Measurements from ENCODE around the gene PREP. TPM values are rescaled to one million over a fixed set of nuclear protein-coding genes. Genes with fewer than 3 reads are reported as not detected.

Gene PREP
- polyA plus RNA-seq, 2 of the 4 experiments (the other 2 are of a cell fraction), result 18.9 to 29.7 TPM

- TF ChIP-seq CHD4 (IDR thresholded peaks at IDR 0.05; ENCODE audit: borderline replicate concordance), result no peak
These were observed 92.5 kb downstream of the PREP start (continued) for GRCh38 chr6:105310371-105310770.

GRCh38 chr6:105308840-105309239, 94.0 kb downstream of the PREP start:
- no peak for ATAC-seq
- no peak for FAIRE-seq
- H3K4me3 ChIP-seq, result no peak overlapping the region
- WGBS (ENCODE audit: missing lambda C conversion rate), result 86% methylated on average over 5 of the region's 5 CpGs
- no peak for DNase-seq (ENCODE audit: low read depth in 1 of 2, low spot score in 1 of 2)
- H3K4me2 ChIP-seq, result no peak overlapping the region
- TF ChIP-seq USF2 (IDR thresholded peaks at IDR 0.05) (no peak), HOXB5 (CRISPR knock-in tag; IDR thresholded peaks at IDR 0.05) (no peak), RCOR1 (IDR thresholded peaks at IDR 0.05; ENCODE audit: low read depth, low read length) (no peak), E2F6 (IDR thresholded peaks at IDR 0.05; ENCODE audit: borderline replicate concordance, low read depth) (no peak), ZSCAN20 (CRISPR knock-in tag; IDR thresholded peaks at IDR 0.05) (no peak), PHF8 (IDR thresholded peaks at IDR 0.05; ENCODE audit: borderline replicate concordance, low read depth) (no peak), HOXB13 (CRISPR knock-in tag; IDR thresholded peaks at IDR 0.05; ENCODE audit: low read depth) (no peak), ATOH8 (CRISPR knock-in tag; IDR thresholded peaks at IDR 0.05; ENCODE audit: low read depth) (no peak), HES2 (IDR thresholded peaks at IDR 0.05) (no peak), KDM1A (IDR thresholded peaks at IDR 0.05; ENCODE audit: low read depth) (no peak), MAFK (IDR thresholded peaks at IDR 0.05; ENCODE audit: partially characterized antibody) (no peak), TFCP2L1 (CRISPR knock-in tag; IDR thresholded peaks at IDR 0.05) (no peak), ZC3H11A (IDR thresholded peaks at IDR 0.05) (no peak), POLR2AphosphoS2 (conservative IDR thresholded peaks at IDR 0.05; ENCODE audit: low read length) (no peak), RAD21 (conservative IDR thresholded peaks at IDR 0.05 in 1 of 2, IDR thresholded peaks at IDR 0.05 in 1 of 2) (no peak), NPAS2 (CRISPR knock-in tag; IDR thresholded peaks at IDR 0.05; ENCODE audit: borderline replicate concordance) (no peak), CBX2 (IDR thresholded peaks at IDR 0.05; ENCODE audit: borderline replicate concordance, low read depth) (no peak)
- no peaks in the 10 kb centered on the region for H3K9me3 ChIP-seq
- CTCF ChIA-PET, result no interaction called here
- POLR2A ChIA-PET, result no interaction called here
- no peak overlapping the region for H3K27ac ChIP-seq
- no peaks in the 10 kb centered on the region for H3K4me1 ChIP-seq

GRCh38 chr6:105305521-105305920, 97.4 kb downstream of the PREP start:
- no peak overlapping the region for H3K4me3 ChIP-seq
- WGBS (ENCODE audit: missing lambda C conversion rate), result 52% methylated on average over 1 of the region's 1 CpG
- H3K9me3 ChIP-seq, result no peaks in the 10 kb centered on the region
- H3K27ac ChIP-seq, result no peak overlapping the region
- DNase-seq (ENCODE audit: low read depth in 1 of 2, low spot score in 1 of 2), result no peak
- no peak for FAIRE-seq
- ChIA-PET CTCF (no interaction called here), POLR2A (no interaction called here)
- ATAC-seq, result no peak
- no peak for TF ChIP-seq RCOR1 (IDR thresholded peaks at IDR 0.05; ENCODE audit: low read depth, low read length)
- no peak overlapping the region for H3K4me2 ChIP-seq
- no peaks in the 10 kb centered on the region for H3K4me1 ChIP-seq

- no peak for ATAC-seq
- FAIRE-seq, result no peak
- Histone ChIP-seq H3K9me3 (no peaks in the 10 kb centered on the region), H3K4me2 (no peak overlapping the region), H3K4me3 (no peak overlapping the region), H3K27ac (no peak overlapping the region), H3K4me1 (no peaks in the 10 kb centered on the region)
- TF ChIP-seq ZFP36 (IDR thresholded peaks at IDR 0.05; ENCODE audit: borderline replicate concordance, partially characterized antibody) (no peak), CHD4 (IDR thresholded peaks at IDR 0.05; ENCODE audit: borderline replicate concordance) (no peak), FOSB (CRISPR knock-in tag; IDR thresholded peaks at IDR 0.05) (no peak), E2F6 (IDR thresholded peaks at IDR 0.05; ENCODE audit: borderline replicate concordance, low read depth) (no peak), NR3C1 (IDR thresholded peaks at IDR 0.05) (no peak), SMC3 (IDR thresholded peaks at IDR 0.05) (no peak), HES2 (IDR thresholded peaks at IDR 0.05) (no peak), TFCP2L1 (CRISPR knock-in tag; IDR thresholded peaks at IDR 0.05) (no peak), EHF (CRISPR knock-in tag; IDR thresholded peaks at IDR 0.05) (no peak), HDAC2 (IDR thresholded peaks at IDR 0.05) (no peak)
- CTCF ChIA-PET, result no interaction called here
- DNase-seq (ENCODE audit: low read depth in 1 of 2, low spot score in 1 of 2), result no peak
- POLR2A ChIA-PET, result no interaction called here
These were observed 98.1 kb downstream of the PREP start for GRCh38 chr6:105304825-105305224.

Data from A549 (cell line).